GM12873 (cell line): ENCODE measurements around the gene ZBTB38.

Experiments
- TF ChIP-seq, protein P1 (sequence below): IDR thresholded peaks from 2 replicates; pipeline ENCODE4 v1.5.1; 2012; ENCODE audit warnings: low read depth, mild to moderate bottlenecking, moderate library complexity, low read length, control low read depth; ENCODE audit not compliant: insufficient read depth; ENCODE audit errors: missing control alignments

Gene ZBTB38

DNA sequence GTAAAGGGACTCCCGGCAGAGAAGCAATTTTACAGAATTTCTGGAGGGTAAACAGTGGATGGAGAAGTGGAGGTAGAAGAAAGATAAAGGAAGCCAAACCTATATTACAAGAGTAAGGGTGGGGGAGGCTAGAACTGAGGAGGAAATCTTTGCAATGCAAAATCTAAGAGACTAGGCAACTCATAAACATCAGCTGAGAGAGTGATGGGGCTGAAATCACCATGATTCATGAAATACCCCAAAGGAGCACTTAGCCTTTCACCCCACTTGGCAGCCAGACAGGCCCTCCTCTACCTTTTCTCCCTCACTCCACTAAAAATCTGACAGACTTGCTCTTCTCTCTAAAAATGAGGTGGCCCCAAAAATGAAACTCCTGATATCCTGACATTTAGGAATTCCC is 19.5 kb upstream of the ZBTB38 start:
- TF ChIP-seq, protein P1, sequence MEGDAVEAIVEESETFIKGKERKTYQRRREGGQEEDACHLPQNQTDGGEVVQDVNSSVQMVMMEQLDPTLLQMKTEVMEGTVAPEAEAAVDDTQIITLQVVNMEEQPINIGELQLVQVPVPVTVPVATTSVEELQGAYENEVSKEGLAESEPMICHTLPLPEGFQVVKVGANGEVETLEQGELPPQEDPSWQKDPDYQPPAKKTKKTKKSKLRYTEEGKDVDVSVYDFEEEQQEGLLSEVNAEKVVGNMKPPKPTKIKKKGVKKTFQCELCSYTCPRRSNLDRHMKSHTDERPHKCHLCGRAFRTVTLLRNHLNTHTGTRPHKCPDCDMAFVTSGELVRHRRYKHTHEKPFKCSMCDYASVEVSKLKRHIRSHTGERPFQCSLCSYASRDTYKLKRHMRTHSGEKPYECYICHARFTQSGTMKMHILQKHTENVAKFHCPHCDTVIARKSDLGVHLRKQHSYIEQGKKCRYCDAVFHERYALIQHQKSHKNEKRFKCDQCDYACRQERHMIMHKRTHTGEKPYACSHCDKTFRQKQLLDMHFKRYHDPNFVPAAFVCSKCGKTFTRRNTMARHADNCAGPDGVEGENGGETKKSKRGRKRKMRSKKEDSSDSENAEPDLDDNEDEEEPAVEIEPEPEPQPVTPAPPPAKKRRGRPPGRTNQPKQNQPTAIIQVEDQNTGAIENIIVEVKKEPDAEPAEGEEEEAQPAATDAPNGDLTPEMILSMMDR: no peak

DNA sequence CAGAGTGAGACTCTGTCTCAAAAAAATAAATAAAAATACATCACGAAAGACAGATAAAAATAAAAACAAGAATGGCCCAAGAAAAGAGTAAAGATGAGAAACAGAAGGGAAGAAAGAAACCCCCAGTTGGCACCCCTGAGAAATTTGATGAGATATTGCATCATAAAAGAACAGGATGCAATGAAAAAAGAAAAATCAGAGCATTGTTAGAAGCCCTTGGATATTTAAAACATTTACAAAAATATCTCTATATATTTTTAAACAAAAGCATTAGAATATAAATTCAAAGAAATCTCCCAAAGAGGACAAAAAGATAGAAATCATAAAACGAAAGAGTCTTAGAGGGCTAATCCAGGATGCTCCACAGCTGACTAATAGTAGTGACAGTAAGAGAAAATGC is 18.6 kb upstream of the ZBTB38 start:
- TF ChIP-seq, protein P1: no peak

DNA sequence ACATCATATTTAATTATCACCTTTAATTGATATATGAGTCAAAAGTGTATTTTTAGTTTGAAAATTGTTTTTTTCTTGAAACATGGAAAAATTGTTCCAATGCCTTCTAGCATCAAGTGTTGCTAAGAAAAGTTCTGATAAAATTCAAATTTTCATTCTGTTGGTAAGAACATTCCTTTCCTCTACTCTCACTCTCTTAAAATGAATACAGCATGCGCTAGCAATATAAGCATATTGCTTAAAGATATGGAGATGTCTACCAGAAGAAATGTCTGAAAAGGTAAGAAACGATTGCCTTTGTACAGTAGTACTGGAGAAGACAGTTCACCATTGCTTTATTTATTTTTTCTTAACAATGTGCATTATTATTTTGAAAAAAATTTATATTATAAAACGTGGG is 17.6 kb upstream of the ZBTB38 start:
- TF ChIP-seq, protein P1: no peak

DNA sequence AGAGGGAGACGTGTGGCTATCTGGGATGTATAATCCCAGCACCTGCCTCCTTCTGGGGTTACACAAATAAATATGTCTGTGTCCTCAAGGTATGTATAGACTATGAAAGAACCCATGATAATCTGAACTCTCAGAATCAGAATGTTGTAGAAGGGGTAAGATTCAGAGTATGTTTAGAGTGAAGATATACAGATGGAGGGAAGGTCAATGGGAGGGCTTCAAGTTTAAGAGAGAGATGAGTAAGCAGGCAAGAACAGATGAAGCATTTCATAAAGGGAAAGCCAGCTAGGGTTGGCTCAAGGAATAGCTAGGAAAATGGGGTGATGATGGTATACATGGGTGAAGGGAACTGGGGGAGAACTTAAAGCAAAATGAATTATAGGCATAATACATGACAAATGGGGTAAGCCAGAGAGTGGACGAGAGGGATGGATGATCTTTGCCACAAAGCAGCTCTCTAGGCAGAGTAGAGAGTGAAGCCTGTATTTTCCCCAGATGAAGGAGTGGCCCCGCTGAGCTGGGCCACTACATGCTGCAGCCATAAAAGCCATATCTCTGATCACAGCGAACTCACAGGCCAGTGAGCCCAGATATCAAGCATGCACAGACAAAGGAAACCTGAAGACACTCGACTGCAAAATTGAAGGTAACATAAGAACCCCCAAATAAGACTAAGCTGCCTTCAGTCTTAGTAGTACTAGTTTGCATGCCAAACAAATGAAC is 15.9 kb upstream of the ZBTB38 start:
- TF ChIP-seq, protein P1: no peak

DNA sequence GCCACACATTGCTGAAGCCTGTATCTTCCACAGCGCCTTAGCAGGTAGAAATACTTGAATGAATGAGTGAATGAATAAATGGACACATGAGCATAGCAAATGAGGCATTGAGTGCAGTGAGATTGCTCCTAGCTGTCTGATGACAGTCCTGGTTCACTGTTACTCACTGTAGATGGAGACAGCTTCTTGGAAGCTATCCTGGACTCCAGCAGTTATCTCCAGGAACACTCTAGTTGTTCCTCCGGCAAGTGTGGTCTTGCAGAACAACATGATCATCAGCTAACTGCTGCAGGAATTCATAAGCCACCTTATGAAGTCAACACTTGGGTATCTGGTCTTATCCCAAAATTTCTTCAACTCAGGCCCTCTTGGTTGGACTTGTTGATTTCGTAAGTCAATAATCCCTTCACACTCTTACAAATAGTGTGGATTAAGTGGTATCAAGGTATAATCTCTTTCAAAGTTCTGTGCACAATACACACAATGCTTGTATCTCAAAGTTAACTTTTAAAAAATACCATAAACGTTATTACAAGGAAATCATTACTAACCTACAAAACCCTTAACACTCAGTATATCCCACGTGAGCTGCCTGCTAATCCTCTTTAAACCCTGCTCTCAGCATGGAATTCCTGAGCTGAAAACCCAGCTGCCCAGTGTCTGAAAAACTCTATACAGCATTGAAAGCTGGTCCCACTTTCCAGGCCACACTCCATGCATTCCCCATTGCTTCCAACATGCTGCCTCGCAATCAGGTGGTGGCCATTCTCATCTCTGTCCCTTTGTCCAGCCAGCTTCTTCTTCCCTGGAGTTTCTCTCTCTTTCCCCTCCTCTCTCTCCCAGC is 14.4 kb upstream of the ZBTB38 start:
- TF ChIP-seq, protein P1: no peak

DNA sequence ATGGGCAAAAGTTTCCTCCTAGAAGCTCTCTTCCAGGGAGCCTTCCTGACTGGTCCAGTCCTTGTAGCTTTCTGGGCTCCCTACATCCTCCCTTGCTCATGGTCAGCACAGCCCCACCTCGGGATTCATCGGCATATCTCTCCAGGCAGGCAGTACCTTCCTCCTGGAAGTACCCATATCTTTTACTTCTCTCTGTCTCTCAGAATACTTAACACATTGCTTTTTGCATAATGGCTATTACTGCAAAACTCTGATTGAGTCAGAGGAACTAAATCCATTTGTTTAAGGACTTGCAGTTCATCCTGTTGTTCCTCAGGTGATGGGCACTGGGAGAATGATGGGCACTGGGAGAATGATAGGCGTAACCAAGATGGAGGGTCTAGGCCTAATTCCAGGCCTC is 13.8 kb upstream of the ZBTB38 start:
- TF ChIP-seq, protein P1: no peak

DNA sequence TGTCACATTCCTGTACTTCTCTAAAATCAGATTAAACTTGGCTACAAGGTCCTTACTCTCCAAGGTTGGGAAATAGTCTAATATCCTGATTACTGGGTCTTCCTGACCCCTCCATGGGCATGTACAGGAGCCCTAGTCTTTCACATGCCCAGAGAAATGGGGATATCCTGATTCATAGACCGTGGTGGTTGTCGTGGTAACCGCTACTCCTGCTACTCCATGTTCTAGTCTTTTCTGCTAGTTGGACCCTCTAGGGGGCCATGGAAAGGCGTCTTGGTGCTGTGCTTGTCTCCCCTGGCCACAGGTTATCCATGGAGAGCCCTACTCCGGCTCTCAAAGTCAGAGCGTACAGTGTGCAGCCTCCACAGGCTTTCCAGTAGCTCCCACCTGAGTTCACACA is 13.1 kb upstream of the ZBTB38 start:
- TF ChIP-seq, protein P1: no peak
